HepG2 (cell line): Measurements from ENCODE around the gene CD320. TPM values are rescaled to one million over a fixed set of nuclear protein-coding genes. Genes with fewer than 3 reads are reported as not detected.

Experiments
- ATAC-seq: fragments of 200-7000 bp; cut with Tn5 transposase; 3 replicates; pipeline ENCODE4 v1.9.1; 2020; ENCODE audit warnings: mild to moderate bottlenecking, moderate library complexity
- BruUV-seq: library from RNA; stranded (reverse); fragments of 400-500 nt; replicated peaks from 2 replicates; lab custom pipeline; 2021; lab: Mats Ljungman, UMichigan
- CTCF ChIA-PET: fragments of 300-600 bp; formaldehyde crosslinking; extraction: SDS; loops from one replicate; lab custom pipeline; 2021; ENCODE audit warnings: low total read pairs, inconsistent platforms, low intra/inter-chr PET ratio; lab: Yijun Ruan, JAX
- POLR2A ChIA-PET: fragments of 350-600 bp; sonication (Branson Sonifier 250); formaldehyde crosslinking; loops from one replicate; lab custom pipeline; 2020; ENCODE audit warnings: antibody characterized with exemption, inconsistent platforms; lab: Yijun Ruan, JAX
- DNase-seq: peaks from one replicate; pipeline ENCODE4 v3.0.0-alpha.2; 2015; ENCODE audit warnings: low spot score
- FAIRE-seq: peaks from 3 replicates; lab custom pipeline; 2011; peaks lifted over from hg19 to GRCh38; lab: Jason Lieb, UNC
- H2AFZ ChIP-seq: one replicate; pipeline ENCODE4 v1.6.1; 2011; ENCODE audit warnings: low read length, inconsistent platforms
- H3K27ac ChIP-seq: fragments of 300-600 bp; 3 replicates; pipeline ENCODE4 v1.8.0; 2011; ENCODE audit warnings: mixed run types, mild to moderate bottlenecking, mixed read lengths, low read length, inconsistent platforms; ENCODE audit not compliant: insufficient read depth; ENCODE audit errors: extremely low read length
- H3K27me3 ChIP-seq, 2 experiments: fragments of 200-600 bp in 1 of 2; 2 replicates in 1 of 2; 3 replicates in 1 of 2; pipeline versions ENCODE4 v1.6.0 to v1.8.0; 2011; ENCODE audit warnings: low read length in 2 of 2, mild to moderate bottlenecking in 2 of 2, moderate library complexity in 2 of 2, inconsistent platforms in 1 of 2; ENCODE audit not compliant: insufficient read depth in 2 of 2, control insufficient read depth in 1 of 2
- H3K36me3 ChIP-seq, 2 experiments: fragments of 200-600 bp in 1 of 2; replicated peaks in 1 of 2; 2 replicates in 1 of 2; 3 replicates in 1 of 2; pipeline versions ENCODE4 v1.5.1 to v1.8.0; 2011; ENCODE audit warnings: low read length in 2 of 2, inconsistent platforms in 1 of 2; ENCODE audit not compliant: insufficient read depth in 2 of 2, control insufficient read depth in 1 of 2
- H3K4me1 ChIP-seq: 2 replicates; pipeline ENCODE4 v1.5.1; 2012; ENCODE audit warnings: low read length, inconsistent platforms; ENCODE audit not compliant: insufficient read depth
- H3K4me2 ChIP-seq: 2 replicates; pipeline ENCODE4 v1.6.0; 2011; ENCODE audit warnings: low read depth, low read length, inconsistent platforms
- H3K4me3 ChIP-seq, 3 experiments: fragments of 200-600 bp in 1 of 3; sonication (generic), shearing (Covaris generic) in 1 of 3; replicated peaks in 1 of 3; 2 replicates each; pipeline ENCODE4 v1.5.1; 2011 to 2016; ENCODE audit warnings: low read length in 3 of 3, inconsistent platforms in 2 of 3, low read depth in 2 of 3, mild to moderate bottlenecking in 2 of 3, control low read depth in 1 of 3, mixed read lengths in 1 of 3; ENCODE audit not compliant: insufficient read depth in 1 of 3
- H3K79me2 ChIP-seq: one replicate; pipeline ENCODE4 v1.6.1; 2011; ENCODE audit warnings: low read length, inconsistent platforms; ENCODE audit not compliant: insufficient read depth
- H3K9ac ChIP-seq: 2 replicates; pipeline ENCODE4 v1.6.0; 2011; ENCODE audit warnings: mild to moderate bottlenecking, low read depth, low read length, inconsistent platforms; ENCODE audit not compliant: insufficient read depth
- H3K9me3 ChIP-seq: 2 replicates; pipeline ENCODE4 v1.5.1; 2012; ENCODE audit warnings: mild to moderate bottlenecking, low read length
- H4K20me1 ChIP-seq: 2 replicates; pipeline ENCODE4 v1.6.0; 2011; ENCODE audit warnings: inconsistent platforms, mild to moderate bottlenecking, low read length, moderate library complexity; ENCODE audit not compliant: insufficient read depth
- FUBP1 ChIP-seq: sonication (generic); formaldehyde crosslinking; IDR thresholded peaks from 2 replicates; pipeline ENCODE4 v1.5.1; 2020; ENCODE audit warnings: missing genetic modification reagents, mild to moderate bottlenecking, borderline replicate concordance
- HNRNPK ChIP-seq: fragments of 200-400 bp; formaldehyde crosslinking; IDR thresholded peaks from 2 replicates; pipeline ENCODE4 v1.6.1; 2018; ENCODE audit warnings: low read length, low read depth, moderate library complexity, mild to moderate bottlenecking; ENCODE audit not compliant: poor library complexity, severe bottlenecking
- IRX3 ChIP-seq: sonication (generic); formaldehyde crosslinking; IDR thresholded peaks from 2 replicates; pipeline ENCODE4 v1.8.1; 2023; ENCODE audit warnings: mild to moderate bottlenecking, low read depth, missing genetic modification reagents, borderline replicate concordance
- TOPORS ChIP-seq: sonication (generic); formaldehyde crosslinking; IDR thresholded peaks from 2 replicates; pipeline ENCODE4 v1.8.0; 2023; ENCODE audit warnings: mild to moderate bottlenecking, missing genetic modification reagents
- U2AF2 ChIP-seq: fragments of 200-400 bp; formaldehyde crosslinking; IDR thresholded peaks from 2 replicates; pipeline ENCODE4 v1.6.1; 2017; ENCODE audit warnings: low read depth, mild to moderate bottlenecking, low read length
- ZNF556 ChIP-seq: sonication (generic); formaldehyde crosslinking; IDR thresholded peaks from 2 replicates; pipeline ENCODE4 v1.4.0; 2020; ENCODE audit warnings: mild to moderate bottlenecking, missing genetic modification reagents, borderline replicate concordance
- ZSCAN30 ChIP-seq: sonication (generic); formaldehyde crosslinking; IDR thresholded peaks from 2 replicates; pipeline ENCODE4 v1.5.0; 2020; ENCODE audit warnings: mild to moderate bottlenecking, missing genetic modification reagents
- WGBS: methylation state at CpG from one replicate; pipeline ENCODE4 v1.1.6; 2017; ENCODE audit warnings: low lambda C conversion rate; 5-methylcytosine and 5-hydroxymethylcytosine counted together
- in situ Hi-C: cut with HindIII; loops from 2 replicates; pipeline ENCODE4 v1.10.0; 2017; ENCODE audit warnings: low pct_unique_long_range_greater_than_20kb; ENCODE audit not compliant: extremely low pct_ligation_motif_present
- intact Hi-C: fragments of 100-400 bp; cut with micrococcal nuclease; formaldehyde crosslinking; loops from one replicate; pipeline ENCODE4 v1.10.0; 2022; ENCODE audit not compliant: unreplicated experiment
- polyA plus RNA-seq, 8 experiments: library from polyadenylated mRNA; depleted of rRNA in 3 of 8; stranded (reverse) in 7 of 8; unstranded in 1 of 8; fragments of >200 nt; fragmentation: Illumina TruSeq in 4 of 8; extraction: Trizol in 4 of 8; gene quantifications; 2 replicates each; pipeline versions ENCODE4 v1.2.1 to v1.2.3, GENCODE V29; 2011 to 2016; ENCODE audit warnings: low read depth in 4 of 8, missing spikeins in 1 of 8, mixed read lengths in 1 of 8; ENCODE audit not compliant: insufficient read depth in 1 of 8
- total RNA-seq, 5 experiments: library from RNA; depleted of rRNA; stranded (reverse); fragments of >200 nt; fragmentation: Illumina TruSeq; extraction: Trizol; gene quantifications; 2 replicates each; pipeline ENCODE4 v1.2.3, GENCODE V29; 2016; ENCODE audit warnings: low read depth in 1 of 5
- TF ChIP-seq, protein P1 (sequence below): sonication (generic); formaldehyde crosslinking; IDR thresholded peaks from 2 replicates; pipeline ENCODE4 v1.8.0; 2022; ENCODE audit warnings: mild to moderate bottlenecking, missing genetic modification reagents, moderate library complexity
- TF ChIP-seq, protein P2 (sequence below): sonication (generic); formaldehyde crosslinking; IDR thresholded peaks from 2 replicates; pipeline ENCODE4 v1.4.0; 2020; ENCODE audit warnings: missing genetic modification reagents

Gene CD320
- total and polyA plus RNA-seq, 2 of the 13 experiments (the other 11 are each of a cell fraction or from before 2014, with no cell fraction given), result 83.1 to 99.9 TPM

GRCh38 chr19:8336072-8336569, 28.0 kb upstream of the CD320 start:
- no peak overlapping the region for H3K27ac ChIP-seq
- H3K9ac ChIP-seq, result no peak overlapping the region

More at GRCh38 chr19:8336072-8336569, 28.0 kb upstream of the CD320 start:
- no peak for ATAC-seq
- DNase-seq, result no peak
- ChIA-PET POLR2A (interaction anchor here (0.9 kb wide), 1 partner anchor 88 kb away, joined by 3 read pairs; no protein-coding TSS in a partner anchor), CTCF (no interaction called here)
- 50% methylated on average over 27 of the region's 27 CpGs for WGBS
- H3K9me3 ChIP-seq, result no peaks in the 10 kb centered on the region
- intact Hi-C loops, result no loop called here
- no peaks in the 10 kb centered on the region for H3K36me3 ChIP-seq
- BruUV-seq, result no TSS peak
- H3K4me2 ChIP-seq, result no peak overlapping the region
- H3K4me1 ChIP-seq, result peaks cover 58% of the 10 kb centered on the region
- TF ChIP-seq ZNF556 (CRISPR knock-in tag), result no peak
- TF ChIP-seq, protein P1, sequence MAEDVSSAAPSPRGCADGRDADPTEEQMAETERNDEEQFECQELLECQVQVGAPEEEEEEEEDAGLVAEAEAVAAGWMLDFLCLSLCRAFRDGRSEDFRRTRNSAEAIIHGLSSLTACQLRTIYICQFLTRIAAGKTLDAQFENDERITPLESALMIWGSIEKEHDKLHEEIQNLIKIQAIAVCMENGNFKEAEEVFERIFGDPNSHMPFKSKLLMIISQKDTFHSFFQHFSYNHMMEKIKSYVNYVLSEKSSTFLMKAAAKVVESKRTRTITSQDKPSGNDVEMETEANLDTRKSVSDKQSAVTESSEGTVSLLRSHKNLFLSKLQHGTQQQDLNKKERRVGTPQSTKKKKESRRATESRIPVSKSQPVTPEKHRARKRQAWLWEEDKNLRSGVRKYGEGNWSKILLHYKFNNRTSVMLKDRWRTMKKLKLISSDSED (CRISPR knock-in tag), result no peak
- TF ChIP-seq TOPORS (CRISPR knock-in tag), result no peak
- no peak for TF ChIP-seq IRX3 (CRISPR knock-in tag)
- TF ChIP-seq HNRNPK, result no peak
- TF ChIP-seq FUBP1 (CRISPR knock-in tag), result no peak
- no peak for TF ChIP-seq U2AF2
- TF ChIP-seq, protein P2, sequence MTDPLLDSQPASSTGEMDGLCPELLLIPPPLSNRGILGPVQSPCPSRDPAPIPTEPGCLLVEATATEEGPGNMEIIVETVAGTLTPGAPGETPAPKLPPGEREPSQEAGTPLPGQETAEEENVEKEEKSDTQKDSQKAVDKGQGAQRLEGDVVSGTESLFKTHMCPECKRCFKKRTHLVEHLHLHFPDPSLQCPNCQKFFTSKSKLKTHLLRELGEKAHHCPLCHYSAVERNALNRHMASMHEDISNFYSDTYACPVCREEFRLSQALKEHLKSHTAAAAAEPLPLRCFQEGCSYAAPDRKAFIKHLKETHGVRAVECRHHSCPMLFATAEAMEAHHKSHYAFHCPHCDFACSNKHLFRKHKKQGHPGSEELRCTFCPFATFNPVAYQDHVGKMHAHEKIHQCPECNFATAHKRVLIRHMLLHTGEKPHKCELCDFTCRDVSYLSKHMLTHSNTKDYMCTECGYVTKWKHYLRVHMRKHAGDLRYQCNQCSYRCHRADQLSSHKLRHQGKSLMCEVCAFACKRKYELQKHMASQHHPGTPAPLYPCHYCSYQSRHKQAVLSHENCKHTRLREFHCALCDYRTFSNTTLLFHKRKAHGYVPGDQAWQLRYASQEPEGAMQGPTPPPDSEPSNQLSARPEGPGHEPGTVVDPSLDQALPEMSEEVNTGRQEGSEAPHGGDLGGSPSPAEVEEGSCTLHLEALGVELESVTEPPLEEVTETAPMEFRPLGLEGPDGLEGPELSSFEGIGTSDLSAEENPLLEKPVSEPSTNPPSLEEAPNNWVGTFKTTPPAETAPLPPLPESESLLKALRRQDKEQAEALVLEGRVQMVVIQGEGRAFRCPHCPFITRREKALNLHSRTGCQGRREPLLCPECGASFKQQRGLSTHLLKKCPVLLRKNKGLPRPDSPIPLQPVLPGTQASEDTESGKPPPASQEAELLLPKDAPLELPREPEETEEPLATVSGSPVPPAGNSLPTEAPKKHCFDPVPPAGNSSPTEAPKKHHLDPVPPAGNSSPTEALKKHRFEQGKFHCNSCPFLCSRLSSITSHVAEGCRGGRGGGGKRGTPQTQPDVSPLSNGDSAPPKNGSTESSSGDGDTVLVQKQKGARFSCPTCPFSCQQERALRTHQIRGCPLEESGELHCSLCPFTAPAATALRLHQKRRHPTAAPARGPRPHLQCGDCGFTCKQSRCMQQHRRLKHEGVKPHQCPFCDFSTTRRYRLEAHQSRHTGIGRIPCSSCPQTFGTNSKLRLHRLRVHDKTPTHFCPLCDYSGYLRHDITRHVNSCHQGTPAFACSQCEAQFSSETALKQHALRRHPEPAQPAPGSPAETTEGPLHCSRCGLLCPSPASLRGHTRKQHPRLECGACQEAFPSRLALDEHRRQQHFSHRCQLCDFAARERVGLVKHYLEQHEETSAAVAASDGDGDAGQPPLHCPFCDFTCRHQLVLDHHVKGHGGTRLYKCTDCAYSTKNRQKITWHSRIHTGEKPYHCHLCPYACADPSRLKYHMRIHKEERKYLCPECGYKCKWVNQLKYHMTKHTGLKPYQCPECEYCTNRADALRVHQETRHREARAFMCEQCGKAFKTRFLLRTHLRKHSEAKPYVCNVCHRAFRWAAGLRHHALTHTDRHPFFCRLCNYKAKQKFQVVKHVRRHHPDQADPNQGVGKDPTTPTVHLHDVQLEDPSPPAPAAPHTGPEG (CRISPR knock-in tag), result no peak
- no peak for TF ChIP-seq ZSCAN30 (CRISPR knock-in tag)
- TF ChIP-seq, all 625 proteins: peak for 0
- in situ Hi-C loops, result no loop called here
- Histone ChIP-seq H4K20me1 (no peaks in the 10 kb centered on the region), H3K4me3 (0 out of 6 replicates have a peak overlapping the region, but pooled peaks of 1 of the 3 experiments have one; percentile 65), H3K79me2 (no peaks in the 10 kb centered on the region), H3K27me3 (peaks cover 9 to 49% of the 10 kb centered on the region in 2 experiments), H2AFZ (no peak overlapping the region)
- no peak for FAIRE-seq
